HG03571 (cell line): ENCODE results near the gene RBPJ.

ENCODE experiments used
- ATAC-seq: cut with Tn5 transposase; IDR thresholded peaks from one replicate; pipeline ENCODE4 v1.9.1; 2021; ENCODE audit not compliant: unreplicated experiment

The RBPJ gene

GRCh38 chr4:26412381-26413372 lies 91.9 kb downstream of the RBPJ start:
- no peak for ATAC-seq

- no peak for ATAC-seq
These were observed 92.8 kb downstream of the RBPJ start for GRCh38 chr4:26413582-26413981.

GRCh38 chr4:26418107-26418506 lies 97.3 kb downstream of the RBPJ start:
- ATAC-seq, result no peak

GRCh38 chr4:26418850-26419249 lies 98.0 kb downstream of the RBPJ start:
- ATAC-seq, result no peak

GRCh38 chr4:26420438-26420837 lies 99.6 kb downstream of the RBPJ start:
- no peak for ATAC-seq

GRCh38 chr4:26420913-26421312 lies 100.1 kb downstream of the RBPJ start:
- no peak for ATAC-seq

- no peak for ATAC-seq
These were observed 103.3 kb downstream of the RBPJ start for GRCh38 chr4:26424153-26424552.

GRCh38 chr4:26424838-26425237 lies 104.0 kb downstream of the RBPJ start:
- ATAC-seq, result no peak

- ATAC-seq, result no peak
These were observed 105.1 kb downstream of the RBPJ start for GRCh38 chr4:26425953-26426352.

- no peak for ATAC-seq
These were observed 106.1 kb downstream of the RBPJ start for GRCh38 chr4:26426892-26427291.

GRCh38 chr4:26429910-26430309 lies 109.1 kb downstream of the RBPJ start:
- no peak for ATAC-seq

GRCh38 chr4:26431461-26432180 lies 110.8 kb downstream of the RBPJ start:
- no peak for ATAC-seq

GRCh38 chr4:26432419-26432818 lies 111.6 kb downstream of the RBPJ start:
- ATAC-seq, result no peak

- no peak for ATAC-seq
These were observed 112.7 kb downstream of the RBPJ start for GRCh38 chr4:26433556-26433955.

- no peak for ATAC-seq
These were observed 113.3 kb downstream of the RBPJ start for GRCh38 chr4:26434030-26434639.

GRCh38 chr4:26441102-26441501 lies 120.3 kb downstream of the RBPJ start:
- ATAC-seq, result no peak

GRCh38 chr4:26441771-26442170 lies 121.0 kb downstream of the RBPJ start:
- no peak for ATAC-seq

- no peak for ATAC-seq
These were observed 126.6 kb downstream of the RBPJ start for GRCh38 chr4:26447378-26447777.

GRCh38 chr4:26450418-26450817 lies 129.6 kb downstream of the RBPJ start:
- ATAC-seq, result no peak

GRCh38 chr4:26451597-26451996 lies 130.8 kb downstream of the RBPJ start:
- no peak for ATAC-seq
